Vagina (tissue), 2 donors: Measurements from ENCODE around the gene C12orf42. TPM values are rescaled to one million over a fixed set of nuclear protein-coding genes. Genes with fewer than 3 reads are reported as not detected.

Source experiments
- DNase-seq, 2 donors: peaks; one replicate each; pipeline ENCODE4 v3.0.0-alpha.2; 2017; ENCODE audit errors: extremely low spot score in 2 of 2
- H3K27ac ChIP-seq: fragments of 200-600 bp; sonication (generic); one replicate; pipeline ENCODE4 v1.5.1; 2019
- H3K27me3 ChIP-seq: fragments of 200-600 bp; sonication (generic); one replicate; pipeline ENCODE4 v1.5.1; 2019
- H3K36me3 ChIP-seq, 2 donors: fragments of 200-600 bp; sonication (generic); one replicate each; pipeline ENCODE4 v1.5.1; 2017 to 2019
- H3K4me1 ChIP-seq: fragments of 200-600 bp; sonication (generic); one replicate; pipeline ENCODE4 v1.5.1; 2019
- H3K4me3 ChIP-seq, 2 donors: fragments of 200-600 bp; sonication (generic); 1 replicate in 1 of 2; 2 replicates in 1 of 2; pipeline ENCODE4 v1.5.1; 2016 to 2019
- H3K9me3 ChIP-seq: fragments of 200-600 bp; sonication (generic); one replicate; pipeline ENCODE4 v1.5.1; 2019
- POLR2A ChIP-seq, 2 donors: fragments of 450-650 bp; IDR thresholded peaks; one replicate each; pipeline ENCODE4 v1.6.1; 2017; ENCODE audit warnings: antibody characterized with exemption in 2 of 2, mild to moderate bottlenecking in 2 of 2, moderate library complexity in 2 of 2
- POLR2AphosphoS5 ChIP-seq, 2 donors: sonication (generic); formaldehyde crosslinking; IDR thresholded peaks; one replicate each; pipeline ENCODE4 v1.9.0; 2017; ENCODE audit warnings: antibody characterized with exemption in 2 of 2, mild to moderate bottlenecking in 2 of 2, low read depth in 1 of 2; ENCODE audit not compliant: insufficient read depth in 1 of 2
- intact Hi-C: fragments of 100-400 bp; cut with DNase I; formaldehyde crosslinking; loops from one replicate; pipeline ENCODE4 v1.15.1; 2023
- total RNA-seq: library from RNA; depleted of rRNA; stranded (reverse); fragments of >200 nt; gene quantifications from one replicate; pipeline ENCODE4 v1.2.3, GENCODE V29; 2016
- TF ChIP-seq, protein P1 (sequence below), 3 experiments: fragments of 450-650 bp in 2 of 3; fragments of 200-600 bp in 1 of 3; sonication (generic) in 1 of 3; IDR thresholded peaks; one replicate each; pipeline ENCODE4 v1.5.1; 2017 to 2019; ENCODE audit warnings: antibody characterized with exemption in 3 of 3, mild to moderate bottlenecking in 2 of 3, moderate library complexity in 2 of 3

Gene C12orf42
- total RNA-seq, 1 donor from 2014 or later: not detected

DNA sequence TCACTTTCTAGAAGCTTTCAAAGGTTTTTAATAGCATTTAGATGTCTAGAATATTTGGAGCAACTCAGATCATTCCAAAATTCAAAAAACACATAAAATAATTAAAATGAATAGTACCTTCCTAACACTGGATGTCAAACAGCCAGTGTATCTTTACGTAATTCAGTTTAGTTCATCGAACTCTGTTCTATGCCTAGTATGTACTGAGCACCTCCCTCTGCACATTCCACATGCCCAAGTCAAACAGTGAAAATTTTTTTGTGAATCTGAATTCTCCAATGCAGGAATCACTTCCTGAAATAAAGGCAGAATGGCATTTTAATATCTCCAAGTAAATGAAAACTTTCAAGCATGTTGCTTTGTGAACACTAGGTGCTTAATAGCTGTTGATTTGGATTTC is 192.3 kb downstream of the C12orf42 start:
- H3K27ac ChIP-seq: no peak overlapping the region
- no peaks in the 10 kb centered on the region for H3K4me1 ChIP-seq
- TF ChIP-seq POLR2AphosphoS5 (IDR thresholded peaks at IDR 0.05; ENCODE audit: insufficient read depth in 1 of 2, low read depth in 1 of 2): no peak
- DNase-seq: no peak
- H3K27me3 ChIP-seq: no peaks in the 10 kb centered on the region
- H3K36me3 ChIP-seq: no peaks in the 10 kb centered on the region
- no peaks in the 10 kb centered on the region for H3K9me3 ChIP-seq
- no peak overlapping the region for H3K4me3 ChIP-seq
- intact Hi-C loops: no loop called here

DNA sequence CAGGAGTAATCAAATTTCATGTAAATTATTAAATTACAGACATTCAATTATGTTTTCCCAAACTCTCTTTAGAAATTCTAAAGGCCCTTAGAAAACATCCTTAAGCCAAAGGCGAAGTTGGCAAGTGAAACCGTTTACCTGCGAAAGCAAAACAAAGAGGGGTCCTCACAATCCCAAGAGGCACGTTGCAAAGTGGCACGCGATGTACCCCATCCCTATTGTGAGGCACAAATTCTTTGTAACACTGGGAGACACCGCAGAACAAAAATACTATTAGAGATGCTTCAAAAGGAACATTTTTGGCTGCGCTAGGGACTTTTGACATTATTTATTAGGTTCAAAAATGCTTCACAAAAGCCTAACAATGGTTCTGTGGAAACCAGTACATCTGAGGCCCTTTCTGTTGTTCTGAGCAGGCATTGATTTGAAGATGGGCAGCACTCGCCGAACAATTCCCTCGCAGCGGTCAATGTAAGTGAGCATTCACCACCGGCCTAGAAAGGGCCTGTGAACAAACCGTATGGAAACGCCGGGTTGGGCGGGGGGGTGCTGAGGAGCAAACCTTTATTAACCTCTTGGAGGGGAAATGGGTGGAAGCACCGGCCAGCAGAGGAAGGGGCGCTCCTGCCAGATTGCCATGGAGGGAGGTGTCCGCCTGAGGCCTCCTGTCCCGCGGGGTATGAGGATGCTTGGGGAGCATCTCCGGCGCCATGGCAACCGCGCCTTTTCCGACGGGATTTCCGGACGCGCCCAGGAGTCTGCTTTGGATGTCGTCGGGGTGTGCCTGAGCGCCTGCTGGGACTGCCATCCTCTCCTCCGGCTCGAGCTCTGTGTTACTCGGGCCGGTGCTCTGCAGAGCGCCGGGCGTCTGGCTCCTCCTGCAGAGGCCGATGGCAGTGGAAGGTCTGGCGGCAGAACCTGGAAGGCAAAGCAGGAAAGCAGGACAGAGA is 193.9 kb downstream of the C12orf42 start:
- Histone ChIP-seq H3K9me3 (no peaks in the 10 kb centered on the region), H3K4me3 (no peak overlapping the region), H3K4me1 (no peaks in the 10 kb centered on the region), H3K27ac (no peak overlapping the region), H3K36me3 (no peaks in the 10 kb centered on the region), H3K27me3 (no peaks in the 10 kb centered on the region)
- DNase-seq: no peak
- intact Hi-C loops: no loop called here
- TF ChIP-seq POLR2AphosphoS5 (IDR thresholded peaks at IDR 0.05; ENCODE audit: insufficient read depth in 1 of 2, low read depth in 1 of 2) (no peak), POLR2A (IDR thresholded peaks at IDR 0.05) (no peak)
- TF ChIP-seq, protein P1, sequence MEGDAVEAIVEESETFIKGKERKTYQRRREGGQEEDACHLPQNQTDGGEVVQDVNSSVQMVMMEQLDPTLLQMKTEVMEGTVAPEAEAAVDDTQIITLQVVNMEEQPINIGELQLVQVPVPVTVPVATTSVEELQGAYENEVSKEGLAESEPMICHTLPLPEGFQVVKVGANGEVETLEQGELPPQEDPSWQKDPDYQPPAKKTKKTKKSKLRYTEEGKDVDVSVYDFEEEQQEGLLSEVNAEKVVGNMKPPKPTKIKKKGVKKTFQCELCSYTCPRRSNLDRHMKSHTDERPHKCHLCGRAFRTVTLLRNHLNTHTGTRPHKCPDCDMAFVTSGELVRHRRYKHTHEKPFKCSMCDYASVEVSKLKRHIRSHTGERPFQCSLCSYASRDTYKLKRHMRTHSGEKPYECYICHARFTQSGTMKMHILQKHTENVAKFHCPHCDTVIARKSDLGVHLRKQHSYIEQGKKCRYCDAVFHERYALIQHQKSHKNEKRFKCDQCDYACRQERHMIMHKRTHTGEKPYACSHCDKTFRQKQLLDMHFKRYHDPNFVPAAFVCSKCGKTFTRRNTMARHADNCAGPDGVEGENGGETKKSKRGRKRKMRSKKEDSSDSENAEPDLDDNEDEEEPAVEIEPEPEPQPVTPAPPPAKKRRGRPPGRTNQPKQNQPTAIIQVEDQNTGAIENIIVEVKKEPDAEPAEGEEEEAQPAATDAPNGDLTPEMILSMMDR (IDR thresholded peaks at IDR 0.05): no peak

DNA sequence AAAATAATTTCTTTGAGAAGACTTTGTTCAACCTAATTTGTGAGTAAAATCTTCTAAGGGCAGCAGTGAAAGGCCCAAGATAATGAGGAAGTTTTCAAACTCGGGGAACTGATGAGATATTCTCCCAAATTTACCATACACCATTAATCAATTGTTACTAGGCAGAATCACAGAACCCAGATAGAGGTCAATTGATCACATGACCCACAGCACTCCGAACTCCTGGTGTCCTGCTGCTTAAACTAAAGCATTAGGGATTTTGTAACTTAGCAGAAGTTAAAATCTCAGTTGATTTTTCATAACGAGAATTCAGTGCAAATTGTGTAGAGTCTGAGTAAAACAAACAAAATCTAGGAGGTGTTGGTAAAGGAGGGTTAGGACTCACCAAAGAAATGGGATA is 207.8 kb downstream of the C12orf42 start:
- Histone ChIP-seq H3K27ac (no peak overlapping the region), H3K36me3 (no peaks in the 10 kb centered on the region), H3K4me3 (no peak overlapping the region), H3K9me3 (no peaks in the 10 kb centered on the region), H3K4me1 (no peaks in the 10 kb centered on the region), H3K27me3 (no peaks in the 10 kb centered on the region)
- DNase-seq: no peak
- intact Hi-C loops: no loop called here
- TF ChIP-seq POLR2A (IDR thresholded peaks at IDR 0.05) (no peak), POLR2AphosphoS5 (IDR thresholded peaks at IDR 0.05; ENCODE audit: insufficient read depth in 1 of 2, low read depth in 1 of 2) (no peak)
- TF ChIP-seq, protein P1 (IDR thresholded peaks at IDR 0.05): no peak

DNA sequence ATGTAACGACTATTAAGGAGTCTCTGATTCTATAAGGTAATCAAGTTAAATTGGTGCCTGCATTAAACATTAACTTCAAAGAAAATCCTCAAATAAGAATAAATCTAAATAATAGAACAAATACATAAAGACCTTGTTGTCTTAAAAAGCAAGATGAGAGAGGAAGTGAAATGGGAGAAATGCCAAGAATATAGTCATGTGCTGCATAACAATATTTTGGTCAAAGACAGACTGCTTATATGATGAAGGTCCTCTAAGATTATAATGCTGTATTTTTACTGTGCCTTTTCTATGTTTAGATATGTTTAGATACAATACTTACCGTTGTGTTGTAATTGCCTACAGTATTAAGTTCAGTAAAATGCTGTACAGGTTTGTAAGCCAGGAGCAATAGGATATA is 213.6 kb downstream of the C12orf42 start:
- Histone ChIP-seq H3K4me3 (no peak overlapping the region), H3K4me1 (no peaks in the 10 kb centered on the region), H3K36me3 (no peaks in the 10 kb centered on the region), H3K27ac (no peak overlapping the region), H3K27me3 (no peaks in the 10 kb centered on the region), H3K9me3 (no peaks in the 10 kb centered on the region)
- TF ChIP-seq POLR2AphosphoS5 (IDR thresholded peaks at IDR 0.05; ENCODE audit: insufficient read depth in 1 of 2, low read depth in 1 of 2): no peak
- TF ChIP-seq POLR2A (IDR thresholded peaks at IDR 0.05): no peak
- TF ChIP-seq, protein P1 (IDR thresholded peaks at IDR 0.05): no peak
- intact Hi-C loops: no loop called here
- no peak for DNase-seq

DNA sequence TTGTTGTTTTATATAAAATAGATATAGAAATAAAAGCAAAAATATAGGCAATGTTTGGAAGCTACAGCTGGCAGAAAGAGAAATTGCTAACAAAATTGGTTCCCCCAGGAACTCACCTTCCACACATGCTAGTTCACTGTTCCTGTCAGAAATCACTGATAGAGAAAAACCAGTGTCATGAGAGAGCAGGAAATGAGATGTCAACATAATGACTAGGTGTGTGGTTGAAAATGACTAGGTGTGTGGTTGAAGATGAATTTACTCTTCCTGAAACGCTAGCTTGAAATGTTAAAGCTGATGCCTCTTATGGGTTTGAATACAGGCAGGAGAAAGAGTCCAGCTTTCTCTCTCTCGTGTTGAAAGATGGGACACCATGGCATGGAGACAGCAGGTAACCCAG is 216.3 kb downstream of the C12orf42 start:
- Histone ChIP-seq H3K4me1 (no peaks in the 10 kb centered on the region), H3K4me3 (no peak overlapping the region), H3K36me3 (no peaks in the 10 kb centered on the region), H3K27me3 (no peaks in the 10 kb centered on the region), H3K9me3 (no peaks in the 10 kb centered on the region), H3K27ac (no peak overlapping the region)
- intact Hi-C loops: no loop called here
- DNase-seq: no peak
- no peak for TF ChIP-seq POLR2A (IDR thresholded peaks at IDR 0.05)

DNA sequence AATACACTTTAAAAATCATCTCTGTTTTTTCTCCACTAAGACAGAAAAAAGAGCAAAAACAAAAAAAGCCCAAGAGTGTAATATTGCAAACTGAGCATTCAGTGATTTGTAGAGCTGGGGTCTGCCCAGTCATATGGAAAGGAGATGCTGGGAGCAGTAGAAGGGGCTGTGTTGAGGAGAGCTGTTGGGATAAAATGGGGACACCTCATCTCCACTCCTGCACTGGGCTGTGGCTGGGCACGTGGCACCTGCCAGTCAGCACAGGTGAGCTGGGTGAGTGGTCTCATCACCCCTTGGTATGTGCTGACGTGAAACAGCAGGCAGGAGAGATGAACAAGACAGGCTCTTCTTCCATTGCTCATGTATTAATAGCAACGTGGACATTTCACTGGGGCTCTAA is 217.4 kb downstream of the C12orf42 start:
- intact Hi-C loops: no loop called here
- Histone ChIP-seq H3K4me1 (no peaks in the 10 kb centered on the region), H3K4me3 (no peak overlapping the region), H3K9me3 (no peaks in the 10 kb centered on the region), H3K27me3 (no peaks in the 10 kb centered on the region), H3K27ac (no peak overlapping the region), H3K36me3 (no peaks in the 10 kb centered on the region)
- DNase-seq: no peak
- no peak for TF ChIP-seq POLR2AphosphoS5 (IDR thresholded peaks at IDR 0.05; ENCODE audit: insufficient read depth in 1 of 2, low read depth in 1 of 2)
- TF ChIP-seq POLR2A (IDR thresholded peaks at IDR 0.05): no peak
- TF ChIP-seq, protein P1 (IDR thresholded peaks at IDR 0.05): no peak
